Measurements from ENCODE around the gene FARP1. TPM values are rescaled to one million over a fixed set of nuclear protein-coding genes. Genes with fewer than 3 reads are reported as not detected.

The FARP1 gene
- total RNA-seq, 1 donor from 2014 or later = 17.7 TPM

GRCh38 chr13:98397861-98398260 is 255.0 kb downstream of the FARP1 start:
- Histone ChIP-seq H3K27ac (no peak overlapping the region), H3K9me3 (no peaks in the 10 kb centered on the region), H3K4me3 (no peak overlapping the region), H3K4me1 (peaks cover 16% of the 10 kb centered on the region), H3K27me3 (no peaks in the 10 kb centered on the region), H3K36me3 (no peaks in the 10 kb centered on the region)
- no peak for DNase-seq (ENCODE audit: extremely low spot score in 2 of 2)
- intact Hi-C loops (cut with DNase I) = no loop called here
- TF ChIP-seq CTCF (IDR thresholded peaks at IDR 0.05) (no peak), POLR2AphosphoS5 (IDR thresholded peaks at IDR 0.05; ENCODE audit: insufficient read depth in 1 of 2, low read depth in 1 of 2) (no peak), POLR2A (IDR thresholded peaks at IDR 0.05) (no peak)

DNA sequence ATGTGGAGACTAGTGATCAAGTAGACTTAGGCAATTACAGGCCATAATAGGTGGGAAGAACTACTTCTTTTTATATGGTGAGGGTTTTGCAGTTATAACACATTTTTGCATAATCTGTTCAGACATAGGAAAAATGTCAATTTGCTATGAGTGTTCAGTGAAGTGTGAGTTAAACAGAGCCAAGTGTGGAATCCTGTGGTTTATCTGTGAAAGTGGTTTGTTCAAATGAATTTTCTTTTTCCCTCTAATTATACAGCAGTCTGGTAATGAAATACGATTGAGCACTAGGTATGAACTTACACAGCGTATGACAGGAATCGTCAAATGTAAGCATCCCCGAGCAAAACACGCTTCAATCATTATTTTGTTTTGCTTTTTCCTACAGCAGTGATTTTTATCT is 255.7 kb downstream of the FARP1 start:
- no peaks in the 10 kb centered on the region for H3K36me3 ChIP-seq
- TF ChIP-seq POLR2A (IDR thresholded peaks at IDR 0.05) (no peak), POLR2AphosphoS5 (IDR thresholded peaks at IDR 0.05; ENCODE audit: insufficient read depth in 1 of 2, low read depth in 1 of 2) (no peak), CTCF (IDR thresholded peaks at IDR 0.05) (no peak)
- no peaks in the 10 kb centered on the region for H3K9me3 ChIP-seq
- intact Hi-C loops (cut with DNase I) = no loop called here
- no peaks in the 10 kb centered on the region for H3K27me3 ChIP-seq
- H3K4me1 ChIP-seq = peaks cover 16% of the 10 kb centered on the region
- no peak overlapping the region for H3K4me3 ChIP-seq
- no peak for DNase-seq (ENCODE audit: extremely low spot score in 2 of 2)
- H3K27ac ChIP-seq = no peak overlapping the region

DNA sequence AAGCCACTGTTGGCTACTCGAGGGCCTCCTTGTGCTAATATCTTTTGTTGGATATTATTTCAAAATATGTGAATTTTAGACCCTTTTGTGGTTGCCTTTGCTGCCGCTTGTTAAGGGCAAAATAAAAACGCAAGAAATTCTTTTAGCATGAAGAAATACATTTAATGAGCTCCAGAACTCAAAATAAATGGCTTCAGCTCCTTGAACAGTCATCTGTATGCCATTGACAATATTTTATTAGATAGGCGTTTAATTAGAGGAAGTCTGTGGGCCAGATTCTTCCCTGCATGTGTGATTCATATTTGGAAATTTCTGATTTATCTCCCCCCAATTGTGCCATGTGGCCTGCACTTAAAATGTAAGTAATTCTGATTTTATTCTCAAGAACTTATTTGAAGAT is 256.9 kb downstream of the FARP1 start:
- H3K27ac ChIP-seq = no peak overlapping the region
- H3K4me1 ChIP-seq = peaks cover 16% of the 10 kb centered on the region
- no peak for DNase-seq (ENCODE audit: extremely low spot score in 2 of 2)
- intact Hi-C loops (cut with DNase I) = no loop called here
- no peaks in the 10 kb centered on the region for H3K27me3 ChIP-seq
- H3K4me3 ChIP-seq = no peak overlapping the region
- no peak for TF ChIP-seq POLR2AphosphoS5 (IDR thresholded peaks at IDR 0.05; ENCODE audit: insufficient read depth in 1 of 2, low read depth in 1 of 2)
- no peak for TF ChIP-seq POLR2A (IDR thresholded peaks at IDR 0.05)
- no peak for TF ChIP-seq CTCF (IDR thresholded peaks at IDR 0.05)
- no peaks in the 10 kb centered on the region for H3K9me3 ChIP-seq
- H3K36me3 ChIP-seq = no peaks in the 10 kb centered on the region

DNA sequence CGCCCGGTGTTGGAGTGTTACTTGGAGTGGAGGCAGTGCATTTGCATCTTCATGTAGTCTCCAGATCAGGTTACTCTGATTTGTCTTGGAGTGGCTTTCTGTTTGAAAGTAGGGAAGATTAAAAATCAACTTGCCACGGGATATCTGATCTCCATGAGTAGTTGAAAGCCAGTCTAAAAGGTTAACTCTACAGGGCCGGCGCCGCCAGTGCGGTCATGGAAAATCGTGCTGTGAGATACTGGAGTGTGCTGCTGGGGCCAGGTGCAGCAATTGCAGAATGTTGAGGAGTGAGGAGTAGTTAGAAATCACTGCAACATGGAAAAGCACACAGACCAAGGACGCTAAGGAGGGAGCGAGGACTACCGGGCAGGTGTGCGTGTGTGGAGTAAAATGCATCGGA is 259.0 kb downstream of the FARP1 start:
- Histone ChIP-seq H3K36me3 (no peaks in the 10 kb centered on the region), H3K27me3 (no peaks in the 10 kb centered on the region), H3K4me1 (peaks cover 16% of the 10 kb centered on the region), H3K9me3 (no peaks in the 10 kb centered on the region), H3K27ac (no peak overlapping the region), H3K4me3 (no peak overlapping the region)
- intact Hi-C loops (cut with DNase I) = no loop called here
- TF ChIP-seq POLR2A (IDR thresholded peaks at IDR 0.05) (no peak), POLR2AphosphoS5 (IDR thresholded peaks at IDR 0.05; ENCODE audit: insufficient read depth in 1 of 2, low read depth in 1 of 2) (no peak), CTCF (IDR thresholded peaks at IDR 0.05) (no peak)
- no peak for DNase-seq (ENCODE audit: extremely low spot score in 2 of 2)

DNA sequence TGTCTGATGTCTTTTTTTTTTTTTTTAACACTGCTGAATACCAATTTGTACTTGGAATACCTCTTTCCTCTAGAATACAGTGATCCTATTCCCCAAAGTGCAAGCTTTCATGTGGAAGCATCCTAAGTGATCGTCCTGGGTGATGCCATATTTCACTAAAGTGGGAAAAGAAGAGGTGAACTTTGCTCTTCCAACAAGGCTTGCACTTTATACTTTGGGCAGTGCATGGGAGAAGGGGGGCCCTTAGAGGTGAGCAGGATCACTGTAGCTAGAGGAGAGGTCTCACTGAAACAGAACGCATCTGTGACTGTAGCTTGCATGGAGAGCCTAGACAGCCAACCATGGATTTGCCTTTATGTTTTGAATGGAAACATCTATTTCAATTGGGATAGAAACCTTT is 260.2 kb downstream of the FARP1 start:
- intact Hi-C loops (cut with DNase I) = no loop called here
- TF ChIP-seq POLR2AphosphoS5 (IDR thresholded peaks at IDR 0.05; ENCODE audit: insufficient read depth in 1 of 2, low read depth in 1 of 2) (no peak), POLR2A (IDR thresholded peaks at IDR 0.05) (no peak), CTCF (IDR thresholded peaks at IDR 0.05) (no peak)
- no peaks in the 10 kb centered on the region for H3K9me3 ChIP-seq
- no peak overlapping the region for H3K27ac ChIP-seq
- DNase-seq (ENCODE audit: extremely low spot score in 2 of 2) = no peak
- no peaks in the 10 kb centered on the region for H3K27me3 ChIP-seq
- H3K4me3 ChIP-seq = no peak overlapping the region
- H3K4me1 ChIP-seq = peaks cover 16% of the 10 kb centered on the region
- H3K36me3 ChIP-seq = no peaks in the 10 kb centered on the region
